Osteoblast (primary cell): ENCODE data around the gene SLC16A13. TPM values are rescaled to one million over a fixed set of nuclear protein-coding genes. Genes with fewer than 3 reads are reported as not detected.
A peak's percentile ranks its signal among the peaks of the same experiment; 100 is the strongest.
"Not testable (repeated sequence)": the region's sequence is repeated elsewhere in the genome, so short reads cannot be mapped to it uniquely, and the experiment has no call there.

Source experiments
- DNase-seq: peaks from one replicate; pipeline ENCODE4 v3.0.0; 2011; ENCODE audit warnings: low spot score, mixed read lengths; ENCODE audit not compliant: insufficient read length; ENCODE audit errors: missing footprints
- H2AFZ ChIP-seq: 2 replicates; pipeline ENCODE4 v1.6.0; 2011; ENCODE audit warnings: mild to moderate bottlenecking, low read length
- H3K27ac ChIP-seq: 2 replicates; pipeline ENCODE4 v1.5.1; 2011; ENCODE audit warnings: mild to moderate bottlenecking, low read depth, low read length, moderate library complexity
- H3K27me3 ChIP-seq: 2 replicates; pipeline ENCODE4 v1.6.0; 2012; ENCODE audit warnings: mild to moderate bottlenecking, control low read depth, inconsistent platforms, low read length, moderate library complexity; ENCODE audit not compliant: insufficient read depth
- H3K36me3 ChIP-seq: 2 replicates; pipeline ENCODE4 v1.5.1; 2011; ENCODE audit warnings: mild to moderate bottlenecking, low read length, control low read depth, moderate library complexity; ENCODE audit not compliant: insufficient read depth
- H3K4me1 ChIP-seq: 2 replicates; pipeline ENCODE4 v1.5.1; 2011; ENCODE audit warnings: mild to moderate bottlenecking, low read length, control low read depth, moderate library complexity; ENCODE audit not compliant: insufficient read depth
- H3K4me2 ChIP-seq: 2 replicates; pipeline ENCODE4 v1.6.0; 2011; ENCODE audit warnings: mild to moderate bottlenecking, low read length; ENCODE audit not compliant: insufficient read depth
- H3K4me3 ChIP-seq: fragments of 200-600 bp; sonication (generic); 3 replicates; pipeline ENCODE4 v1.5.1; 2012; ENCODE audit warnings: mild to moderate bottlenecking, low read length, inconsistent platforms; ENCODE audit not compliant: insufficient read depth
- H3K79me2 ChIP-seq: 2 replicates; pipeline ENCODE4 v1.6.0; 2012; ENCODE audit warnings: mild to moderate bottlenecking, low read length, control low read depth, inconsistent platforms; ENCODE audit not compliant: insufficient read depth
- H3K9me3 ChIP-seq: 2 replicates; pipeline ENCODE4 v1.5.1; 2011; ENCODE audit warnings: low read depth, low read length, control low read depth
- H4K20me1 ChIP-seq: 2 replicates; pipeline ENCODE4 v1.6.0; 2012; ENCODE audit warnings: mild to moderate bottlenecking, low read length, control low read depth; ENCODE audit not compliant: insufficient read depth
- CTCF ChIP-seq: IDR thresholded peaks from 2 replicates; pipeline ENCODE4 v1.5.1; 2011; ENCODE audit warnings: mild to moderate bottlenecking, low read depth, low read length, moderate library complexity; ENCODE audit errors: extremely low read depth
- total RNA-seq: library from RNA; depleted of rRNA; stranded (reverse); fragments of >200 nt; gene quantifications from 2 replicates; pipeline ENCODE4 v1.2.3, GENCODE V29; 2012

SLC16A13 gene
- total RNA-seq, 1 donor, result 1.4 TPM

- Histone ChIP-seq H4K20me1 (no peaks in the 10 kb centered on the region), H3K4me1 (peaks cover 11% of the 10 kb centered on the region), H3K27ac (no peak within 1 kb of the TSS), H2AFZ (peak within 1 kb of the TSS; percentile 51), H3K79me2 (no peaks in the 10 kb centered on the region), H3K4me3 (peak within 1 kb of the TSS; percentile 63), H3K27me3 (peaks cover 38% of the 10 kb centered on the region), H3K4me2 (peak within 1 kb of the TSS; percentile 78), H3K9me3 (no peaks in the 10 kb centered on the region), H3K36me3 (no peaks in the 10 kb centered on the region)
- TF ChIP-seq CTCF, result no peak
- DNase-seq, result peak; percentile 90
Observed at GRCh38 chr17:7043497-7044198, 7.8 kb downstream of the SLC16A13 start, which contains the start of gene SLC16A11. SLC16A11 (minus strand) TSS chr17:7044092; CDS start chr17:7043513, 579 bp downstream.

GRCh38 chr17:7045492-7046126 lies 9.8 kb downstream of the SLC16A13 start:
- H4K20me1 ChIP-seq, result no peaks in the 10 kb centered on the region
- no peaks in the 10 kb centered on the region for H3K36me3 ChIP-seq
- TF ChIP-seq CTCF, result peak; percentile 89
- H3K9me3 ChIP-seq, result no peaks in the 10 kb centered on the region
- no peak overlapping the region for H3K4me3 ChIP-seq
- H3K4me2 ChIP-seq, result peak overlapping the region; percentile 3
- H3K79me2 ChIP-seq, result no peaks in the 10 kb centered on the region
- peak; percentile 93 for DNase-seq
- H3K27me3 ChIP-seq, result peaks cover 43% of the 10 kb centered on the region
- H3K4me1 ChIP-seq, result peaks cover 11% of the 10 kb centered on the region
- H3K27ac ChIP-seq, result no peak overlapping the region
- H2AFZ ChIP-seq, result no peak overlapping the region

GRCh38 chr17:7046127-7046724 lies 10.4 kb downstream of the SLC16A13 start:
- H3K27ac ChIP-seq, result no peak overlapping the region
- TF ChIP-seq CTCF, result peak; percentile 3
- H3K4me3 ChIP-seq, result no peak overlapping the region
- H2AFZ ChIP-seq, result no peak overlapping the region
- no peaks in the 10 kb centered on the region for H3K9me3 ChIP-seq
- no peaks in the 10 kb centered on the region for H3K79me2 ChIP-seq
- H3K36me3 ChIP-seq, result no peaks in the 10 kb centered on the region
- peaks cover 45% of the 10 kb centered on the region for H3K27me3 ChIP-seq
- no peaks in the 10 kb centered on the region for H4K20me1 ChIP-seq
- H3K4me2 ChIP-seq, result peak overlapping the region; percentile 3
- peak; percentile 69 for DNase-seq
- peaks cover 11% of the 10 kb centered on the region for H3K4me1 ChIP-seq

GRCh38 chr17:7046725-7047397 lies 11.0 kb downstream of the SLC16A13 start:
- H3K36me3 ChIP-seq, DNase-seq, H4K20me1 ChIP-seq, H3K4me2 ChIP-seq, H3K4me3 ChIP-seq, H3K79me2 ChIP-seq, H3K9me3 ChIP-seq, H2AFZ ChIP-seq, H3K27ac ChIP-seq: not testable (repeated sequence)
- H3K27me3 ChIP-seq, result peaks cover 45% of the 10 kb centered on the region
- H3K4me1 ChIP-seq, result peaks cover 11% of the 10 kb centered on the region
